ENCODE measurements around the gene RAI14. TPM values are rescaled to one million over a fixed set of nuclear protein-coding genes. Genes with fewer than 3 reads are reported as not detected.

Gene RAI14
- total and polyA plus RNA-seq, 2 donors (not counting 3 experiments of a cell fraction or from before 2014, with no cell fraction given) = 114 to 369 TPM

DNA sequence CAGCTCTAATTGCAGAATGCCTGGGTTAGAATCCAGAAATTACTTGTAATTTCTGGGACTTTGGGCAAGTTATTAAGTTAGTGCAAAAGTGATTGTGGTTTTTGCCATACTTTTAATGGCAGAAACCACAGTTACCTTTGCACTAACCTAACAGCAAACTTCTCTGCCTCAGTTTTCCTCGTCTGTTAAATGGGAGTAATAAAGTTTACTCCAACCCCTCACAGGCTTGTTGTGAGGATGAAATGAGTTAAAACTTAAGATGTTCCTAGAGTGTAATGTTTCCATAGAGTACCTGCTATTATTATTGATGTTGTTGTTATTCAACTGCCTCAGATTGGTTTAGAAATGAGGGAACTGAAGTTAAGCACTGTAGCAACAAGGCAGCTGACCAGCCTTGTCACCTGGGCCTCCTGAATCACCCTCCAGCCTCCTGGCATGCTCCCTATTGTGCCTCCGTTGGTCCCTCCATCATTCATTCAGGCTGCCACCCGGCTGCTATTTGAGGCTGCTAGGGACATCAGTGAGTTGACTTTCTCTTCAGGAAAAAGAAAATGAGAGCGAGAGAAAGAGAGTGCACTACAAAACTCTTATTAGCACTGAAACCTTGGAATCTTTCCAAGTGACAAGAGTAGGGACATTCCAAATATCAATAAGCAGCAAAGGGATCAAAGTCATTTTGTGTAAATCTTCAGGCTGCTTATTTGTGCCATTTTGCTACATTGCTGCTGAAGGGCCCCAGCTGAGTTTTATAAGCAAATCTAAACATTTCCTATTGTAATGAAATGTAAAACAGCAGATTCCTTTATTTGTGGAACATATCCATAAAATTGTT lies 116.4 kb downstream of the RAI14 start:
- Histone ChIP-seq H3K27me3 (ENCODE audit: control insufficient read depth in 2 of 2, insufficient read depth in 2 of 2, low read length in 2 of 2) (no peaks in the 10 kb centered on the region), H3K4me2 (ENCODE audit: insufficient read depth, low read length) (no peak overlapping the region), H3K9me3 (replicated peaks; ENCODE audit: control insufficient read depth, insufficient read depth, low read length) (no peaks in the 10 kb centered on the region), H4K20me1 (replicated peaks; ENCODE audit: control insufficient read depth, extremely low read depth, insufficient read depth, low read length) (no peaks in the 10 kb centered on the region), H3K79me2 (ENCODE audit: control insufficient read depth, insufficient read depth, low read length) (peaks cover 64% of the 10 kb centered on the region), H3K36me3 (ENCODE audit: control insufficient read depth in 2 of 2, extremely low read depth in 1 of 2, insufficient read depth in 2 of 2, low read length in 2 of 2) (peaks cover 8 to 17% of the 10 kb centered on the region in 2 experiments), H3K9ac (replicated peaks; ENCODE audit: extremely low read depth, insufficient read depth, low read length) (no peak overlapping the region), H3K9me1 (replicated peaks; ENCODE audit: control insufficient read depth, extremely low read depth, insufficient read depth, low read length) (no peaks in the 10 kb centered on the region), H3K4me1 (ENCODE audit: control insufficient read depth, extremely low read depth, insufficient read depth, low read length) (no peaks in the 10 kb centered on the region), H3K27ac (ENCODE audit: insufficient read depth, low read depth, low read length) (no peak overlapping the region), H2AFZ (ENCODE audit: low read depth, low read length) (no peak overlapping the region), H3K4me3 (replicated peaks in 1 of 3; ENCODE audit: insufficient read depth in 1 of 3, low read depth in 1 of 3, low read length in 3 of 3) (no peak overlapping the region)
- DNase-seq (ENCODE audit: low read depth, low spot score) (no peak), FAIRE-seq (no peak)
- dilution Hi-C loops (cut with MboI; ENCODE audit: extremely low pct_ligation_motif_present, low sequenced_read_pairs) (no loop called here), intact Hi-C loops (cut with micrococcal nuclease) (no loop called here)
- no peak for TF ChIP-seq EZH2 (IDR thresholded peaks at IDR 0.05; ENCODE audit: borderline replicate concordance, low read depth, low read length, severe bottlenecking)
- TF ChIP-seq, protein P1, sequence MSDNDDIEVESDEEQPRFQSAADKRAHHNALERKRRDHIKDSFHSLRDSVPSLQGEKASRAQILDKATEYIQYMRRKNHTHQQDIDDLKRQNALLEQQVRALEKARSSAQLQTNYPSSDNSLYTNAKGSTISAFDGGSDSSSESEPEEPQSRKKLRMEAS (IDR thresholded peaks at IDR 0.05; ENCODE audit: insufficient read depth, insufficient read length) = no peak
- TF ChIP-seq JUN (IDR thresholded peaks at IDR 0.05; ENCODE audit: borderline replicate concordance, insufficient read depth, insufficient read length, low read depth) = no peak
- TF ChIP-seq MYC (IDR thresholded peaks at IDR 0.05; ENCODE audit: low read depth, low read length) = no peak
- no peak for TF ChIP-seq POLR2AphosphoS5 (IDR thresholded peaks at IDR 0.05; ENCODE audit: insufficient read depth, low read depth, low read length)
- no peak for TF ChIP-seq FOS (IDR thresholded peaks at IDR 0.05; ENCODE audit: borderline replicate concordance, insufficient read depth, low read length)
- TF ChIP-seq POLR2A (IDR thresholded peaks at IDR 0.05; ENCODE audit: low read depth, low read length) = no peak
- no peak for TF ChIP-seq GATA2 (IDR thresholded peaks at IDR 0.05; ENCODE audit: insufficient read depth, insufficient read length, low read depth, low read length)
- TF ChIP-seq, protein P2, sequence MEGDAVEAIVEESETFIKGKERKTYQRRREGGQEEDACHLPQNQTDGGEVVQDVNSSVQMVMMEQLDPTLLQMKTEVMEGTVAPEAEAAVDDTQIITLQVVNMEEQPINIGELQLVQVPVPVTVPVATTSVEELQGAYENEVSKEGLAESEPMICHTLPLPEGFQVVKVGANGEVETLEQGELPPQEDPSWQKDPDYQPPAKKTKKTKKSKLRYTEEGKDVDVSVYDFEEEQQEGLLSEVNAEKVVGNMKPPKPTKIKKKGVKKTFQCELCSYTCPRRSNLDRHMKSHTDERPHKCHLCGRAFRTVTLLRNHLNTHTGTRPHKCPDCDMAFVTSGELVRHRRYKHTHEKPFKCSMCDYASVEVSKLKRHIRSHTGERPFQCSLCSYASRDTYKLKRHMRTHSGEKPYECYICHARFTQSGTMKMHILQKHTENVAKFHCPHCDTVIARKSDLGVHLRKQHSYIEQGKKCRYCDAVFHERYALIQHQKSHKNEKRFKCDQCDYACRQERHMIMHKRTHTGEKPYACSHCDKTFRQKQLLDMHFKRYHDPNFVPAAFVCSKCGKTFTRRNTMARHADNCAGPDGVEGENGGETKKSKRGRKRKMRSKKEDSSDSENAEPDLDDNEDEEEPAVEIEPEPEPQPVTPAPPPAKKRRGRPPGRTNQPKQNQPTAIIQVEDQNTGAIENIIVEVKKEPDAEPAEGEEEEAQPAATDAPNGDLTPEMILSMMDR (IDR thresholded peaks at IDR 0.05; ENCODE audit: extremely low read depth in 1 of 2, insufficient read depth in 1 of 2, low read depth in 1 of 2, low read length in 2 of 2) = no peak
- ChIA-PET POLR2A (no interaction called here), CTCF (interaction anchor here (1.3 kb wide), 1 partner anchor 296 kb away, joined by 3 read pairs; no protein-coding TSS in a partner anchor)
- no TSS peak for BruUV-seq (replicated peaks)

All from endothelial cell of umbilical vein (primary cell).